K562 (cell line): ENCODE results near the gene GUK1. TPM values are rescaled to one million over a fixed set of nuclear protein-coding genes. Genes with fewer than 3 reads are reported as not detected.

Experiments used
- CC2D1A ChIP-seq: fragments of 450-650 bp; IDR thresholded peaks from 2 replicates; pipeline ENCODE4 v1.6.1; 2017; ENCODE audit warnings: mild to moderate bottlenecking
- CCAR2 ChIP-seq: fragments of 200-400 bp; formaldehyde crosslinking; IDR thresholded peaks from 2 replicates; pipeline ENCODE4 v1.6.1; 2017; ENCODE audit warnings: mild to moderate bottlenecking, low read depth, low read length
- ESRRB ChIP-seq: fragments of 250-450 bp; sonication (Bioruptor Pico); IDR thresholded peaks from 2 replicates; pipeline ENCODE4 v1.5.0; 2020; ENCODE audit warnings: mild to moderate bottlenecking, moderate library complexity, borderline replicate concordance
- HMG20A ChIP-seq: fragments of 450-650 bp; formaldehyde crosslinking; conservative IDR thresholded peaks from 2 replicates; pipeline ENCODE4 v1.4.0; 2020; ENCODE audit warnings: mild to moderate bottlenecking, mixed read lengths
- HOXB6 ChIP-seq: fragments of 250-450 bp; sonication (Bioruptor Pico); IDR thresholded peaks from 2 replicates; pipeline ENCODE4 v1.5.1; 2022; ENCODE audit warnings: mild to moderate bottlenecking, borderline replicate concordance
- JUN ChIP-seq, 2 experiments: sonication (generic) in 1 of 2; formaldehyde crosslinking in 1 of 2; IDR thresholded peaks; 2 replicates each; pipeline versions ENCODE4 v1.6.1 to v1.8.0; 2012 to 2022; ENCODE audit warnings: borderline replicate concordance in 2 of 2, mild to moderate bottlenecking in 2 of 2, improper control_type of control experiment in 1 of 2, low read depth in 1 of 2, low read length in 1 of 2, missing genetic modification reagents in 1 of 2
- MCM3 ChIP-seq: fragments of 450-650 bp; IDR thresholded peaks from 2 replicates; pipeline ENCODE4 v1.6.1; 2016
- NFRKB ChIP-seq: fragments of 450-650 bp; IDR thresholded peaks from 2 replicates; pipeline ENCODE4 v1.6.1; 2016; ENCODE audit warnings: low read depth
- TAL1 ChIP-seq: fragments of 450-650 bp; IDR thresholded peaks from 2 replicates; pipeline ENCODE4 v1.6.1; 2016; ENCODE audit warnings: mild to moderate bottlenecking
- ZNF12 ChIP-seq: sonication (generic); formaldehyde crosslinking; IDR thresholded peaks from 2 replicates; pipeline ENCODE4 v1.4.0; 2020; ENCODE audit warnings: mild to moderate bottlenecking, missing genetic modification reagents
- ZNF146 ChIP-seq: IDR thresholded peaks from one replicate; pipeline ENCODE4 v1.6.1; 2018; ENCODE audit warnings: missing compliant biosample characterization; ENCODE audit not compliant: unreplicated experiment
- ZNF184 ChIP-seq: sonication (generic); formaldehyde crosslinking; IDR thresholded peaks from 2 replicates; pipeline ENCODE4 v1.5.0; 2020; ENCODE audit warnings: missing genetic modification reagents
- ZNF23 ChIP-seq: fragments of 250-450 bp; sonication (Bioruptor Pico); IDR thresholded peaks from 2 replicates; pipeline ENCODE4 v1.4.0; 2020; ENCODE audit warnings: mild to moderate bottlenecking
- ZNF316 ChIP-seq: fragments of 450-650 bp; IDR thresholded peaks from 2 replicates; pipeline ENCODE4 v1.6.1; 2016
- ZNF699 ChIP-seq: fragments of 250-450 bp; sonication (Bioruptor Pico); IDR thresholded peaks from 2 replicates; pipeline ENCODE4 v1.8.0; 2021; ENCODE audit warnings: mild to moderate bottlenecking, moderate library complexity; ENCODE audit not compliant: insufficient replicate concordance
- ZNF785 ChIP-seq: fragments of 250-450 bp; sonication (Bioruptor Pico); IDR thresholded peaks from 2 replicates; pipeline ENCODE4 v1.4.0; 2020; ENCODE audit warnings: mild to moderate bottlenecking
- polyA plus RNA-seq, 8 experiments: library from polyadenylated mRNA; depleted of rRNA in 4 of 8; stranded (reverse) in 5 of 8; unstranded in 3 of 8; fragments of >200 nt; fragmentation: Nextera tagmentation in 2 of 8; fragmentation: Illumina TruSeq in 1 of 8; extraction: Ambion mirVana in 2 of 8; extraction: Trizol in 1 of 8; gene quantifications; 2 replicates each; pipeline versions ENCODE4 v1.2.1 to v1.2.3, GENCODE V29; 2011 to 2014; ENCODE audit warnings: inconsistent platforms in 1 of 8, missing spikeins in 1 of 8
- total RNA-seq, 7 experiments: library from RNA; depleted of rRNA in 6 of 7; stranded (reverse); fragments of >200 nt in 6 of 7; fragmentation: Illumina TruSeq in 2 of 7; extraction: Trizol in 2 of 7; gene quantifications; 2 replicates each; pipeline versions ENCODE4 v1.2.1 to v1.2.3, GENCODE V29; 2011 to 2021; ENCODE audit warnings: low replicate concordance in 1 of 7
- TF ChIP-seq, protein P1 (sequence below): sonication (generic); formaldehyde crosslinking; IDR thresholded peaks from 2 replicates; pipeline ENCODE4 v1.8.0; 2022; ENCODE audit warnings: mild to moderate bottlenecking, missing genetic modification reagents
- TF ChIP-seq, protein P2 (sequence below): fragments of 450-650 bp; IDR thresholded peaks from 2 replicates; pipeline ENCODE4 v1.6.1; 2016; ENCODE audit warnings: low read depth, mild to moderate bottlenecking, moderate library complexity
- TF ChIP-seq, protein P3 (sequence below): fragments of 450-650 bp; formaldehyde crosslinking; IDR thresholded peaks from 2 replicates; pipeline ENCODE4 v1.4.0; 2020; ENCODE audit warnings: mild to moderate bottlenecking, moderate library complexity
- TF ChIP-seq, protein P4 (sequence below): fragments of 250-450 bp; sonication (Bioruptor Pico); IDR thresholded peaks from 2 replicates; pipeline ENCODE4 v1.8.0; 2022; ENCODE audit warnings: inconsistent platforms
- TF ChIP-seq, protein P5 (sequence below): fragments of 450-650 bp; IDR thresholded peaks from 2 replicates; pipeline ENCODE4 v1.6.1; 2016

GUK1 gene
- total and polyA plus RNA-seq, 9 of the 15 experiments (the other 6 are each of a cell fraction or from before 2014, with no cell fraction given) = 7.0 to 331 (median 132) TPM

DNA sequence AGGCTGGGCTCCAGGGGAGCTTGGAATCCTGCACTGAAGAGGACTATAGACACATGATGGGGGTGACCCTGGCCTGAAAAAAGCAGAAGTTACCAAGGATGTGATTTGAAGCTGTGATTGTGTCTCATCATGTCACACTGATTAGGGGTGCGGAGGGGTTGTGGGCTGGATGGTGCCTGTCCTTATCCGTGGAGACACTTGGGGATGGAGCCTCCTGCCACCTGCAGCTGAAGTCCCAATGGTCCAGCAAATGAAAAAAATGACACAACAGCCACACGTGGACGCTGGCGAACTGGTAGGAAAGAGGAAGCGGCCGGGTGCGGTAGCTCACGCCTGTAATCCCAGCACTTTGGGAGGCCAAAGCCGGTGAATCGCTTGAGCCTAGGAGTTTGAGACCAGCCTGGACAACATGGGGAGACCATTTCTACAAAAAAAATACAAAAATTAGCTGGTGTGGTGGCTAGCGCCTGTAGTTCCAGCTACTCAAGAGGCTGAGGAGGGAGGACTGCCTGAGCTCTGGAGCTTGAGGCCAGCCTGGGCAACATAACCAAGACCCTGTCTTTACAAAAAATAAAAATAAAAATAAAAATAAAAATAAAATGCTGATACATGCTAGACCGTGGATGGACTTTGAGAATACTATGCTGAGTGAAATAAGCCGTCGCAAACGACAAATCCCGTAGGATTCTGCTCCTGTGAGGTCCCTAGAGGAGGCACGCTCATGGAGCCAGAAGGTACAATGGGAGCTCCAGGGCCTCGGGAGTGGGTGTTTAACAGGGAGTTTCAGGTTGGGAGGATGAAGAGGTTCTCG is 24.7 kb downstream of the GUK1 start (continued):
- TF ChIP-seq ZNF23 (CRISPR knock-in tag) (0 out of 2 replicates have a peak, but pooled peaks have one; percentile 16), NFRKB (no peak), ESRRB (no peak), HMG20A (CRISPR knock-in tag) (peak; percentile 85; the same call in 1 of the 2 replicates), MCM3 (no peak), JUN (IDR thresholded peaks at IDR 0.05; ENCODE audit: borderline replicate concordance, low read depth, low read length) (peak; percentile 18; the same call in 1 of the 2 replicates), JUN (CRISPR knock-in tag; IDR thresholded peaks at IDR 0.05; ENCODE audit: borderline replicate concordance) (no peak), ZNF12 (CRISPR knock-in tag) (no peak), ZNF146 (CRISPR knock-in tag) (no peak), ZNF699 (CRISPR knock-in tag) (no peak), CC2D1A (0 out of 2 replicates have a peak, but pooled peaks have one; percentile 2), ZNF316 (peak; percentile 65; the same call in 1 of the 2 replicates), ZNF785 (CRISPR knock-in tag) (no peak), TAL1 (peak; percentile 80), CCAR2 (no peak), ZNF184 (CRISPR knock-in tag) (no peak), HOXB6 (CRISPR knock-in tag) (no peak)
- TF ChIP-seq, protein P1, sequence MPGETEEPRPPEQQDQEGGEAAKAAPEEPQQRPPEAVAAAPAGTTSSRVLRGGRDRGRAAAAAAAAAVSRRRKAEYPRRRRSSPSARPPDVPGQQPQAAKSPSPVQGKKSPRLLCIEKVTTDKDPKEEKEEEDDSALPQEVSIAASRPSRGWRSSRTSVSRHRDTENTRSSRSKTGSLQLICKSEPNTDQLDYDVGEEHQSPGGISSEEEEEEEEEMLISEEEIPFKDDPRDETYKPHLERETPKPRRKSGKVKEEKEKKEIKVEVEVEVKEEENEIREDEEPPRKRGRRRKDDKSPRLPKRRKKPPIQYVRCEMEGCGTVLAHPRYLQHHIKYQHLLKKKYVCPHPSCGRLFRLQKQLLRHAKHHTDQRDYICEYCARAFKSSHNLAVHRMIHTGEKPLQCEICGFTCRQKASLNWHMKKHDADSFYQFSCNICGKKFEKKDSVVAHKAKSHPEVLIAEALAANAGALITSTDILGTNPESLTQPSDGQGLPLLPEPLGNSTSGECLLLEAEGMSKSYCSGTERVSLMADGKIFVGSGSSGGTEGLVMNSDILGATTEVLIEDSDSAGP = no peak
- TF ChIP-seq, protein P2, sequence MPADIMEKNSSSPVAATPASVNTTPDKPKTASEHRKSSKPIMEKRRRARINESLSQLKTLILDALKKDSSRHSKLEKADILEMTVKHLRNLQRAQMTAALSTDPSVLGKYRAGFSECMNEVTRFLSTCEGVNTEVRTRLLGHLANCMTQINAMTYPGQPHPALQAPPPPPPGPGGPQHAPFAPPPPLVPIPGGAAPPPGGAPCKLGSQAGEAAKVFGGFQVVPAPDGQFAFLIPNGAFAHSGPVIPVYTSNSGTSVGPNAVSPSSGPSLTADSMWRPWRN = peak; percentile 95
- TF ChIP-seq, protein P3, sequence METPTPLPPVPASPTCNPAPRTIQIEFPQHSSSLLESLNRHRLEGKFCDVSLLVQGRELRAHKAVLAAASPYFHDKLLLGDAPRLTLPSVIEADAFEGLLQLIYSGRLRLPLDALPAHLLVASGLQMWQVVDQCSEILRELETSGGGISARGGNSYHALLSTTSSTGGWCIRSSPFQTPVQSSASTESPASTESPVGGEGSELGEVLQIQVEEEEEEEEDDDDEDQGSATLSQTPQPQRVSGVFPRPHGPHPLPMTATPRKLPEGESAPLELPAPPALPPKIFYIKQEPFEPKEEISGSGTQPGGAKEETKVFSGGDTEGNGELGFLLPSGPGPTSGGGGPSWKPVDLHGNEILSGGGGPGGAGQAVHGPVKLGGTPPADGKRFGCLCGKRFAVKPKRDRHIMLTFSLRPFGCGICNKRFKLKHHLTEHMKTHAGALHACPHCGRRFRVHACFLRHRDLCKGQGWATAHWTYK (CRISPR knock-in tag) = 0 out of 2 replicates have a peak, but pooled peaks have one; percentile 20
- TF ChIP-seq, protein P4, sequence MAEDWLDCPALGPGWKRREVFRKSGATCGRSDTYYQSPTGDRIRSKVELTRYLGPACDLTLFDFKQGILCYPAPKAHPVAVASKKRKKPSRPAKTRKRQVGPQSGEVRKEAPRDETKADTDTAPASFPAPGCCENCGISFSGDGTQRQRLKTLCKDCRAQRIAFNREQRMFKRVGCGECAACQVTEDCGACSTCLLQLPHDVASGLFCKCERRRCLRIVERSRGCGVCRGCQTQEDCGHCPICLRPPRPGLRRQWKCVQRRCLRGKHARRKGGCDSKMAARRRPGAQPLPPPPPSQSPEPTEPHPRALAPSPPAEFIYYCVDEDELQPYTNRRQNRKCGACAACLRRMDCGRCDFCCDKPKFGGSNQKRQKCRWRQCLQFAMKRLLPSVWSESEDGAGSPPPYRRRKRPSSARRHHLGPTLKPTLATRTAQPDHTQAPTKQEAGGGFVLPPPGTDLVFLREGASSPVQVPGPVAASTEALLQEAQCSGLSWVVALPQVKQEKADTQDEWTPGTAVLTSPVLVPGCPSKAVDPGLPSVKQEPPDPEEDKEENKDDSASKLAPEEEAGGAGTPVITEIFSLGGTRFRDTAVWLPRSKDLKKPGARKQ = no peak
- TF ChIP-seq, protein P5, sequence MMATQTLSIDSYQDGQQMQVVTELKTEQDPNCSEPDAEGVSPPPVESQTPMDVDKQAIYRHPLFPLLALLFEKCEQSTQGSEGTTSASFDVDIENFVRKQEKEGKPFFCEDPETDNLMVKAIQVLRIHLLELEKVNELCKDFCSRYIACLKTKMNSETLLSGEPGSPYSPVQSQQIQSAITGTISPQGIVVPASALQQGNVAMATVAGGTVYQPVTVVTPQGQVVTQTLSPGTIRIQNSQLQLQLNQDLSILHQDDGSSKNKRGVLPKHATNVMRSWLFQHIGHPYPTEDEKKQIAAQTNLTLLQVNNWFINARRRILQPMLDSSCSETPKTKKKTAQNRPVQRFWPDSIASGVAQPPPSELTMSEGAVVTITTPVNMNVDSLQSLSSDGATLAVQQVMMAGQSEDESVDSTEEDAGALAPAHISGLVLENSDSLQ = peak; percentile 45
